C4-2B (cell line): ENCODE data around the gene ORM1.

Experiments used
- CTCF ChIP-seq: fragments of 450-650 bp; conservative IDR thresholded peaks from 2 replicates; pipeline ENCODE4 v1.5.1; 2017; ENCODE audit warnings: mild to moderate bottlenecking
- ZFX ChIP-seq: fragments of 450-650 bp; IDR thresholded peaks from 2 replicates; pipeline ENCODE4 v1.6.1; 2017

DNA sequence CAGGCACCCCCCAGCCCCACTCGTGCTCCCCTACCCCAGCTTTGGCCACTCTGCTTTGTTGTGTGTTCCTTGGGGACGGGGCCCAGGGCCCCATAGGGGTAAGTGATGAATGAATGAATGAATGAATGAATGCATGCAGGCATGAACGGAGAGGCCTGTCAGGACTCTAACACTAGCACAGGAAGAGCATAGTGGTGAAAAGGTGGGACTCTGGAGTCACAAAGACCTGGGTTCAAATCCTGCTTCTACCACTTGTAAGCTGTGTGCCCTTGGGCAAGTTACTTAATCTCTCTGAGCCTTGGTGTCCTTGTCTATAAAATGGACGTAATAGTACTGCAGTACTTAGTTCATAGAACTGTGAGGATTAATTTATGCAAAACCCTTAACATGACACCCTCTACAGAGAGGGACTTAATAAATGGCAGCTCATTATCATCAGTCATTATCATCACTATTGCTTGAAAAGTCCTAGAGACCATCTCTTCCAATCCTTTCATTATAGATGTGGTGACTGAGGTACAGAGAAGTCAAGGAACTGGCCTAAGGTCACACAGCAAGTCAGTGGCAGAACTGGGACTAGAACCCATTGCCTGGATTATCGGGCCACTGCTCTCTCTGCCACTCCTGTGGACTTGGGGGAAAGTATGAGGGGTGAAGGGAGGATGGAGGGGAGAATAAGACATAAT is 20.0 kb downstream of the ORM1 start:
- TF ChIP-seq CTCF (no peak), ZFX (no peak)
